Endothelial cell of umbilical vein (primary cell): ENCODE measurements around the gene EVC. TPM values are rescaled to one million over a fixed set of nuclear protein-coding genes. Genes with fewer than 3 reads are reported as not detected.

Experiments
- BruUV-seq: library from RNA; stranded (reverse); fragments of 400-500 nt; replicated peaks from 2 replicates; lab custom pipeline; 2021; lab: Mats Ljungman, UMichigan
- CTCF ChIA-PET: fragments of 300-600, 350-600 bp; sonication (Branson Sonifier 250); formaldehyde crosslinking; loops from one replicate; lab custom pipeline; 2021; ENCODE audit warnings: antibody characterized with exemption, inconsistent platforms; lab: Charles Lee
- POLR2A ChIA-PET: fragments of 300-600, 350-600 bp; sonication (Branson Sonifier 250); formaldehyde crosslinking; loops from one replicate; lab custom pipeline; 2021; ENCODE audit warnings: antibody characterized with exemption, inconsistent platforms; lab: Charles Lee
- DNase-seq: peaks from one replicate; pipeline ENCODE4 v3.0.0-alpha.2; 2011; ENCODE audit warnings: low read depth, low spot score
- FAIRE-seq: peaks from 2 replicates; lab custom pipeline; 2011; peaks lifted over from hg19 to GRCh38; lab: Jason Lieb, UNC
- H2AFZ ChIP-seq: 2 replicates; pipeline ENCODE4 v1.6.0; 2012; ENCODE audit warnings: low read depth, low read length, control low read depth, inconsistent platforms
- H3K27ac ChIP-seq: 2 replicates; pipeline ENCODE4 v1.5.1; 2011; ENCODE audit warnings: low read depth, mild to moderate bottlenecking, control low read depth, low read length, moderate library complexity; ENCODE audit not compliant: insufficient read depth
- H3K27me3 ChIP-seq, 2 experiments: 2 replicates each; pipeline versions ENCODE4 v1.6.0 to v1.6.1; 2011; ENCODE audit warnings: low read length in 2 of 2, mixed read lengths in 1 of 2; ENCODE audit not compliant: control insufficient read depth in 2 of 2, insufficient read depth in 2 of 2
- H3K36me3 ChIP-seq, 2 experiments: 2 replicates in 1 of 2; 3 replicates in 1 of 2; pipeline ENCODE4 v1.5.1; 2011; ENCODE audit warnings: low read length in 2 of 2, mild to moderate bottlenecking in 1 of 2, moderate library complexity in 1 of 2; ENCODE audit not compliant: control insufficient read depth in 2 of 2, insufficient read depth in 2 of 2; ENCODE audit errors: extremely low read depth in 1 of 2
- H3K4me1 ChIP-seq: 3 replicates; pipeline ENCODE4 v1.5.1; 2011; ENCODE audit warnings: mild to moderate bottlenecking, low read length; ENCODE audit not compliant: control insufficient read depth, insufficient read depth; ENCODE audit errors: extremely low read depth
- H3K4me2 ChIP-seq: 2 replicates; pipeline ENCODE4 v1.6.1; 2011; ENCODE audit warnings: low read length, control low read depth, mixed read lengths; ENCODE audit not compliant: insufficient read depth
- H3K4me3 ChIP-seq, 3 experiments: fragments of 200-600 bp in 1 of 3; sonication (generic), shearing (Covaris generic) in 1 of 3; replicated peaks in 1 of 3; 2 replicates each; pipeline ENCODE4 v1.5.1; 2011 to 2016; ENCODE audit warnings: control low read depth in 3 of 3, low read length in 3 of 3, mild to moderate bottlenecking in 2 of 3, inconsistent platforms in 1 of 3, low read depth in 1 of 3, moderate library complexity in 1 of 3; ENCODE audit not compliant: insufficient read depth in 1 of 3
- H3K79me2 ChIP-seq: 2 replicates; pipeline ENCODE4 v1.6.0; 2012; ENCODE audit warnings: low read length, inconsistent platforms; ENCODE audit not compliant: control insufficient read depth, insufficient read depth
- H3K9ac ChIP-seq: replicated peaks from 2 replicates; pipeline ENCODE3; 2011; ENCODE audit warnings: low read length, control low read depth; ENCODE audit not compliant: insufficient read depth; ENCODE audit errors: extremely low read depth
- H3K9me1 ChIP-seq: replicated peaks from 3 replicates; pipeline ENCODE4 v1.6.0; 2011; ENCODE audit warnings: mild to moderate bottlenecking, low read length; ENCODE audit not compliant: control insufficient read depth, insufficient read depth; ENCODE audit errors: extremely low read depth
- H3K9me3 ChIP-seq: replicated peaks from 2 replicates; pipeline ENCODE4 v1.5.1; 2012; ENCODE audit warnings: low read length, inconsistent platforms; ENCODE audit not compliant: control insufficient read depth, insufficient read depth
- H4K20me1 ChIP-seq: replicated peaks from 2 replicates; pipeline ENCODE3; 2011; ENCODE audit warnings: mild to moderate bottlenecking, low read length; ENCODE audit not compliant: control insufficient read depth, insufficient read depth; ENCODE audit errors: extremely low read depth
- CTCF ChIP-seq, 2 donors: IDR thresholded peaks; 1 replicate in 1 of 2; 2 replicates in 1 of 2; pipeline ENCODE4 v1.5.1; 2011; ENCODE audit warnings: low read length in 2 of 2, mild to moderate bottlenecking in 2 of 2, moderate library complexity in 2 of 2, control low read depth in 1 of 2, inconsistent platforms in 1 of 2, low read depth in 1 of 2; ENCODE audit not compliant: insufficient read depth in 1 of 2; ENCODE audit errors: extremely low read depth in 1 of 2
- EZH2 ChIP-seq: IDR thresholded peaks from 2 replicates; pipeline ENCODE4 v1.6.1; 2012; ENCODE audit warnings: borderline replicate concordance, low read depth, mild to moderate bottlenecking, moderate library complexity, low read length, inconsistent platforms; ENCODE audit not compliant: severe bottlenecking
- FOS ChIP-seq: IDR thresholded peaks from 2 replicates; pipeline ENCODE4 v1.6.1; 2011; ENCODE audit warnings: mild to moderate bottlenecking, low read length, moderate library complexity, borderline replicate concordance; ENCODE audit not compliant: insufficient read depth
- GATA2 ChIP-seq: IDR thresholded peaks from 2 replicates; pipeline ENCODE4 v1.7.0; 2011; ENCODE audit warnings: low read depth, mild to moderate bottlenecking, moderate library complexity, mixed read lengths, low read length; ENCODE audit not compliant: insufficient read length, insufficient read depth
- JUN ChIP-seq: IDR thresholded peaks from 2 replicates; pipeline ENCODE4 v1.6.1; 2011; ENCODE audit warnings: borderline replicate concordance, low read depth; ENCODE audit not compliant: insufficient read length, insufficient read depth
- MAX ChIP-seq: IDR thresholded peaks from 2 replicates; pipeline ENCODE4 v1.6.1; 2011; ENCODE audit not compliant: insufficient read depth, insufficient read length
- MYC ChIP-seq: IDR thresholded peaks from one replicate; pipeline ENCODE4 v1.6.1; 2011; ENCODE audit warnings: mild to moderate bottlenecking, low read depth, low read length
- POLR2A ChIP-seq: IDR thresholded peaks from 2 replicates; pipeline ENCODE4 v1.6.1; 2012; ENCODE audit warnings: low read depth, mild to moderate bottlenecking, control low read depth, low read length
- POLR2AphosphoS5 ChIP-seq: IDR thresholded peaks from 2 replicates; pipeline ENCODE4 v1.6.1; 2012; ENCODE audit warnings: low read depth, mild to moderate bottlenecking, control low read depth, low read length, moderate library complexity; ENCODE audit not compliant: insufficient read depth
- dilution Hi-C: fragments of 300-500 bp; cut with MboI; formaldehyde crosslinking; loops from one replicate; pipeline ENCODE4 v1.15.0; 2019; ENCODE audit warnings: low sequenced_read_pairs; ENCODE audit not compliant: extremely low pct_ligation_motif_present
- intact Hi-C: fragments of 100-400 bp; cut with micrococcal nuclease; formaldehyde crosslinking; loops from one replicate; pipeline ENCODE4 v1.10.0; 2022
- polyA plus RNA-seq, 4 experiments: library from polyadenylated mRNA; depleted of rRNA in 3 of 4; stranded (reverse) in 3 of 4; unstranded in 1 of 4; fragments of >200 nt; gene quantifications; 2 replicates each; pipeline versions ENCODE4 v1.2.1 to v1.2.3, GENCODE V29; 2011 to 2012; ENCODE audit warnings: missing spikeins in 1 of 4
- total RNA-seq: library from RNA; stranded (reverse); gene quantifications from 2 replicates; pipeline ENCODE4 v1.2.3, GENCODE V29; 2021

Gene EVC
- total and polyA plus RNA-seq, 2 donors (not counting 3 experiments of a cell fraction or from before 2014, with no cell fraction given), result 6.3 to 31.6 TPM

- H3K4me3 ChIP-seq, result no peak overlapping the region
- H3K4me2 ChIP-seq, result no peak overlapping the region
- no peaks in the 10 kb centered on the region for H3K9me1 ChIP-seq
- dilution Hi-C loops, result no loop called here
- no peak overlapping the region for H2AFZ ChIP-seq
- no peaks in the 10 kb centered on the region for H3K4me1 ChIP-seq
- no peaks in the 10 kb centered on the region for H3K9me3 ChIP-seq
- no peaks in the 10 kb centered on the region for H4K20me1 ChIP-seq
- intact Hi-C loops, result no loop called here
- no peak overlapping the region for H3K9ac ChIP-seq
- no peaks in the 10 kb centered on the region for H3K27me3 ChIP-seq
- POLR2A ChIA-PET, result no interaction called here
- no peak overlapping the region for H3K27ac ChIP-seq
- H3K79me2 ChIP-seq, result no peaks in the 10 kb centered on the region
- no peak for DNase-seq
- CTCF ChIA-PET, result interaction anchor here (0.8 kb wide), 1 partner anchor 37 kb away, joined by 3 read pairs; no protein-coding TSS in a partner anchor
- BruUV-seq, result no TSS peak
- no peak for FAIRE-seq
- TF ChIP-seq CTCF (IDR thresholded peaks at IDR 0.05; ENCODE audit: extremely low read depth in 1 of 2, insufficient read depth in 1 of 2, low read depth in 1 of 2, low read length in 2 of 2) (no peak), GATA2 (no peak), MAX (no peak), FOS (no peak), JUN (no peak), POLR2AphosphoS5 (no peak), EZH2 (no peak), POLR2A (no peak), MYC (no peak)
- peaks cover 3 to 19% of the 10 kb centered on the region in 2 experiments for H3K36me3 ChIP-seq
These were observed 14.7 kb upstream of the EVC start for GRCh38 chr4:5696341-5696740.
